ENCODE results near the gene CEL. TPM values are rescaled to one million over a fixed set of nuclear protein-coding genes. Genes with fewer than 3 reads are reported as not detected.
"Not testable (repeated sequence)": the region's sequence is repeated elsewhere in the genome, so short reads cannot be mapped to it uniquely, and the experiment has no call there.

Gene CEL
- total RNA-seq, 2 donors from 2014 or later: 0.78 to 5.3 TPM

GRCh38 chr9:133067813-133068212 is 6.0 kb downstream of the CEL start:
- Histone ChIP-seq H3K27ac (no peak overlapping the region), H3K27me3 (replicated peaks; ENCODE audit: insufficient read depth) (no peaks in the 10 kb centered on the region), H3K36me3 (peaks cover 3% of the 10 kb centered on the region), H3K4me1 (ENCODE audit: control insufficient read depth in 1 of 2, low read depth in 2 of 2) (no peaks in the 10 kb centered on the region), H3K9me3 (no peaks in the 10 kb centered on the region), H3K4me3 (no peak overlapping the region)
- TF ChIP-seq, protein P1, sequence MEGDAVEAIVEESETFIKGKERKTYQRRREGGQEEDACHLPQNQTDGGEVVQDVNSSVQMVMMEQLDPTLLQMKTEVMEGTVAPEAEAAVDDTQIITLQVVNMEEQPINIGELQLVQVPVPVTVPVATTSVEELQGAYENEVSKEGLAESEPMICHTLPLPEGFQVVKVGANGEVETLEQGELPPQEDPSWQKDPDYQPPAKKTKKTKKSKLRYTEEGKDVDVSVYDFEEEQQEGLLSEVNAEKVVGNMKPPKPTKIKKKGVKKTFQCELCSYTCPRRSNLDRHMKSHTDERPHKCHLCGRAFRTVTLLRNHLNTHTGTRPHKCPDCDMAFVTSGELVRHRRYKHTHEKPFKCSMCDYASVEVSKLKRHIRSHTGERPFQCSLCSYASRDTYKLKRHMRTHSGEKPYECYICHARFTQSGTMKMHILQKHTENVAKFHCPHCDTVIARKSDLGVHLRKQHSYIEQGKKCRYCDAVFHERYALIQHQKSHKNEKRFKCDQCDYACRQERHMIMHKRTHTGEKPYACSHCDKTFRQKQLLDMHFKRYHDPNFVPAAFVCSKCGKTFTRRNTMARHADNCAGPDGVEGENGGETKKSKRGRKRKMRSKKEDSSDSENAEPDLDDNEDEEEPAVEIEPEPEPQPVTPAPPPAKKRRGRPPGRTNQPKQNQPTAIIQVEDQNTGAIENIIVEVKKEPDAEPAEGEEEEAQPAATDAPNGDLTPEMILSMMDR (IDR thresholded peaks at IDR 0.05): no peak
- no peak for ATAC-seq (ENCODE audit: insufficient number of reproducible peaks, low FRiP score, low read depth)
- no peak for DNase-seq (ENCODE audit: low spot score)

DNA sequence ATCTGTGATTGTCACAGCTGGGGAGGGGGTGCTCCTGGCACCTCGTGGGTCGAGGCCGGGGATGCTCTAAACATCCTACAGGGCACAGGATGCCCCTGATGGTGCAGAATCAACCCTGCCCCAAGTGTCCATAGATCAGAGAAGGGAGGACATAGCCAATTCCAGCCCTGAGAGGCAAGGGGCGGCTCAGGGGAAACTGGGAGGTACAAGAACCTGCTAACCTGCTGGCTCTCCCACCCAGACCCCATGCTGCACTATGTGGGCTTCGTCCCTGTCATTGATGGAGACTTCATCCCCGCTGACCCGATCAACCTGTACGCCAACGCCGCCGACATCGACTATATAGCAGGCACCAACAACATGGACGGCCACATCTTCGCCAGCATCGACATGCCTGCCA is 6.7 kb downstream of the CEL start:
- not testable (repeated sequence) for H3K27ac ChIP-seq; H3K36me3 ChIP-seq; DNase-seq (ENCODE audit: low spot score); H3K4me3 ChIP-seq; H3K9me3 ChIP-seq; H3K4me1 ChIP-seq (ENCODE audit: control insufficient read depth in 1 of 2, low read depth in 2 of 2); ATAC-seq (ENCODE audit: insufficient number of reproducible peaks, low FRiP score, low read depth); H3K27me3 ChIP-seq (replicated peaks; ENCODE audit: insufficient read depth)

- H3K9me3 ChIP-seq; H3K4me1 ChIP-seq (ENCODE audit: control insufficient read depth in 1 of 2, low read depth in 2 of 2); DNase-seq (ENCODE audit: low spot score); H3K27ac ChIP-seq; H3K27me3 ChIP-seq (replicated peaks; ENCODE audit: insufficient read depth); H3K4me3 ChIP-seq; H3K36me3 ChIP-seq; ATAC-seq (ENCODE audit: insufficient number of reproducible peaks, low FRiP score, low read depth): not testable (repeated sequence)
Measured at GRCh38 chr9:133070500-133070961, 8.8 kb downstream of the CEL start.

DNA sequence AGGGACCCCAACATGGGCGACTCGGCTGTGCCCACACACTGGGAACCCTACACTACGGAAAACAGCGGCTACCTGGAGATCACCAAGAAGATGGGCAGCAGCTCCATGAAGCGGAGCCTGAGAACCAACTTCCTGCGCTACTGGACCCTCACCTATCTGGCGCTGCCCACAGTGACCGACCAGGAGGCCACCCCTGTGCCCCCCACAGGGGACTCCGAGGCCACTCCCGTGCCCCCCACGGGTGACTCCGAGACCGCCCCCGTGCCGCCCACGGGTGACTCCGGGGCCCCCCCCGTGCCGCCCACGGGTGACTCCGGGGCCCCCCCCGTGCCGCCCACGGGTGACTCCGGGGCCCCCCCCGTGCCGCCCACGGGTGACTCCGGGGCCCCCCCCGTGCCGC is 9.2 kb downstream of the CEL start:
- not testable (repeated sequence) for DNase-seq (ENCODE audit: low spot score); H3K4me1 ChIP-seq (ENCODE audit: control insufficient read depth in 1 of 2, low read depth in 2 of 2); H3K27ac ChIP-seq; H3K36me3 ChIP-seq; H3K4me3 ChIP-seq; H3K27me3 ChIP-seq (replicated peaks; ENCODE audit: insufficient read depth); ATAC-seq (ENCODE audit: insufficient number of reproducible peaks, low FRiP score, low read depth); H3K9me3 ChIP-seq

GRCh38 chr9:133071484-133072150 is 9.8 kb downstream of the CEL start:
- no peak for ATAC-seq (ENCODE audit: insufficient number of reproducible peaks, low FRiP score, low read depth)
- no peak overlapping the region for H3K27ac ChIP-seq
- H3K4me1 ChIP-seq (ENCODE audit: control insufficient read depth in 1 of 2, low read depth in 2 of 2): peaks cover 4 to 6% of the 10 kb centered on the region in 2 donors
- no peak overlapping the region for H3K4me3 ChIP-seq
- TF ChIP-seq, protein P1 (IDR thresholded peaks at IDR 0.05): no peak
- H3K9me3 ChIP-seq: no peaks in the 10 kb centered on the region
- H3K27me3 ChIP-seq (replicated peaks; ENCODE audit: insufficient read depth): no peaks in the 10 kb centered on the region
- H3K36me3 ChIP-seq: no peaks in the 10 kb centered on the region
- DNase-seq (ENCODE audit: low spot score): no peak

GRCh38 chr9:133072210-133072609 is 10.4 kb downstream of the CEL start:
- H3K27me3 ChIP-seq (replicated peaks; ENCODE audit: insufficient read depth); H3K4me3 ChIP-seq; H3K27ac ChIP-seq; H3K9me3 ChIP-seq; DNase-seq (ENCODE audit: low spot score); H3K4me1 ChIP-seq (ENCODE audit: control insufficient read depth in 1 of 2, low read depth in 2 of 2); H3K36me3 ChIP-seq; ATAC-seq (ENCODE audit: insufficient number of reproducible peaks, low FRiP score, low read depth): not testable (repeated sequence)

DNA sequence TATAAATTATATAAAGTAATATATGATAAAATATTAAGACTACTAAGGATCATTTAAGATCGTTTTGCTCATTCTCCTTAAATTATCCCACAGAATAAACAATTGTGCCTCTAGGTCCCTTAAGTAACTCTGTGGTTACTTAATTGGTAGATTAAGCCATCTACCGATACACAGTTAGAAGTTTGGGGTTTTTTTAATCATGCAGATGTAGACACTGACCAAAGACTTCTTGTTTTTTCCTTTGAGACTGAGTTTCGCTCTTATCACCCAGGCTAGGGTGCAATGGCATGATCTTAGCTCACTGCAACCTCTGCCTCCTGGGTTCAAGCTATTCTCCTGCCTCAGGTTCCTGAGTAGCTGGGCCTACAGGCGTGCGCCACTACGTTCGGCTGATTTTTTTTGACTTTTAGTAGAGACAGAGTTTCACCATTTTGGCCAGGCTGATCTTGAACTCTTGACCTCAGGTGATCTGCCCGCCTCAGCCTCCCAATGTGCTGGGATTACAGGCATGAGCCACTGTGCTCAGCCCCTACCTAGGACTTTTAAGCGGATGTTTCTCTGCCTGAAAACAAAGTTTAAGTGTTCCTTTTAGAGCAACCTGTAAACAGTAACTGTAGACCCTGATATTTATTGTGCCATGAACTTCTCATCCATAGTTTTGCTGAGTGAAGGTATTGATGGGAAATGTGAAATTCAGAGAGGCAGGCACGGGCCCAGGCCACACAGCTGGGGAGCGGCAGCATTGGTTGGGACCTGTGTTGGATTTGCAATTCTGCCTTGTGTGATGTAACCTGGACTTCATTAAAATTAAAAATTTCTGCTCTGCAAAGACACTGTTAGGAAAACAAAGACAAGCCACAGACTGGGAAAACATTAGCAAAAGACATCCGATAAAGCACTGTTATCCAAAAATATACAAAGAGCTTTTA is 11.6 kb downstream of the CEL start:
- ATAC-seq (ENCODE audit: insufficient number of reproducible peaks, low FRiP score, low read depth) (no peak), DNase-seq (ENCODE audit: low spot score) (no peak)
- Histone ChIP-seq H3K4me1 (ENCODE audit: control insufficient read depth in 1 of 2, low read depth in 2 of 2) (peaks cover 4 to 6% of the 10 kb centered on the region in 2 donors), H3K4me3 (no peak overlapping the region), H3K9me3 (no peaks in the 10 kb centered on the region), H3K27me3 (replicated peaks; ENCODE audit: insufficient read depth) (no peaks in the 10 kb centered on the region), H3K36me3 (no peaks in the 10 kb centered on the region), H3K27ac (no peak overlapping the region)
- TF ChIP-seq, protein P1 (IDR thresholded peaks at IDR 0.05): no peak

All from thoracic aorta (tissue), 2 donors.